Astrocyte (in vitro differentiated cells and primary cell): ENCODE measurements around the gene WNT1.
A peak's percentile ranks its signal among the peaks of the same experiment; 100 is the strongest.

Experiments used
- CTCF ChIP-seq: IDR thresholded peaks from 2 replicates; pipeline ENCODE4 v1.5.1; 2011; ENCODE audit warnings: low read depth, mild to moderate bottlenecking, inconsistent platforms, low read length, moderate library complexity; ENCODE audit not compliant: insufficient read depth
- EZH2 ChIP-seq: IDR thresholded peaks from 2 replicates; pipeline ENCODE4 v1.6.1; 2012; ENCODE audit warnings: mild to moderate bottlenecking, low read length, inconsistent platforms; ENCODE audit not compliant: insufficient read depth

DNA sequence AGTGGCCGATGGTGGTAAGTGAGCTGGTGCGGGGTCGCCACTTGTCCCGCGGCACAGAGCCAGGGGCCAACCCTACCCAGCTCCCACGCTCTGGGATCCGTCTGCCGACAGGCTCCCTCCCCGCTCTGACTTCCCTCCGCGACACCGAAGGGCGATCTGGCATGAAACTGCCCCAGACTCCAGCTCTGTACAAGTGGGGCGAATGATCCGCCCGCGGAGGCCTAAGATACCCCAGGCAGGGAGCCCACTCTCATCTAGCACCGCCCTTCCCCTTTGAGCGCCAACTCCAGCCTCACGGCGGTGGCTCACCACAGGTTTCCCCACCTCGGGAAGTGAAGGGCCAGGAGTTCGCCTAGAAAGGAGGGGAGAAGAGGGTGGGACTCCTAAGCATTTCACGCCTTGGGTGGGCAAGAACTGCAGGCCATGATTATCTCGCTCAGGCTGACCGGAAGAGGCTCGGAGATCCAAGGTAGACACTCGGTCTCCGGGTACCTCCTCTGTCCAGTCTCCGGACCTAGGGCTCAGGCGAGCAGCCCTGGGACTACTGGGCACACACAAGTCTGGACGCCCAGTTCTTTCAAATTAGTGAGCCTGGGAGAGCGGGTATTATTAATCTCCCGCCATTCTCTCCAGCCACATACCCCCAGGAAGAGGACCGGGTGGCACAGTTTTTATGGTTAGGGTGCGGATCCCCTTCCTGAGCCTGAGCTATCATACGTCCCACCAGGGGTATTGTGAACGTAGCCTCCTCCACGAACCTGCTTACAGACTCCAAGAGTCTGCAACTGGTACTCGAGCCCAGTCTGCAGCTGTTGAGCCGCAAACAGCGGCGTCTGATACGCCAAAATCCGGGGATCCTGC lies 849 bp downstream of the WNT1 start:
- TF ChIP-seq CTCF: no peak
- peak; percentile 71 for TF ChIP-seq EZH2
